SIG-M5 treated with dmso at 0.1 percent for 504 hours (cell line): ENCODE results near the gene GAREM2.

ENCODE experiments used
- DNase-seq: peaks from one replicate; lab custom pipeline; 2025; ENCODE audit not compliant: unreplicated experiment; lab: John Stamatoyannopoulos, UW

GAREM2 gene

DNA sequence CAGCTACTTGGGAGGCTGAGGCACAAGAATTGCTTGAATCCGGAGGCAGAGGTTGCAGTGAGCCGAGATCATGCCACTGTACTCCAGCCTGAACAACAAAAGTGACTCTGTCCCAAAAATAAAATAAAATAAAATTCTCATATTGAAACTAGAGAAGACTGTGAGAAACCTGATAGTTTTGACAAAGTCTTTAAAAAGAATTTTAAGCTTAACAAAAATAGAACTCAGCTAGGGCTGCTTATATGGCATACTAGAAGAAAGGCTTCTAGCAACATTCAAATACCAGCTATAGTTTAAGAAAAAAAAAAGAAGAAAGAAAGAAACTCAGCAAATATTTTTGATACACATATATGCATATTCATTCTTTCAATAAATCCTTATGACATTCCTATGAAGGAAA is 57.9 kb downstream of the GAREM2 start:
- no peak for DNase-seq

DNA sequence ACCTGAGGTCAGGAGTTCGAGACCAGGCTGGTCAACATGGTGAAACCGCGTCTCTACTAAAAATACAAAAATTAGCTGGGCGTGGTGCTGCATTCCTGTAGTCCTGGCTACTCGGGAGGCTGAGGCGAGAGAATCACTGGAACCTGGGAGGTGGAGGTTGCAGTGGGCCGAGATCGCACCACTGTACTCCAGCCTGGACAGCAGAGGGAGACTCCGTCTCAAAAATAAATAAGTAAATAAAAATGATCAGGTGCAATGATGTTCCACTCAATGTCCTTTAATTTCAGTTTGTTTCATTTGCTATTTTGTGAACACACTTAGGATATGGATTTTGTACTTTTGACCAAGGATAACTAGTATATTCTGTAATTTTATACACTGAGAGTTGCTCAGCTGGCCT is 62.2 kb downstream of the GAREM2 start:
- no peak for DNase-seq

GRCh38 chr2:26237868-26238267 is 65.0 kb downstream of the GAREM2 start:
- no peak for DNase-seq

GRCh38 chr2:26238311-26238958 is 65.5 kb downstream of the GAREM2 start:
- DNase-seq, result peak; percentile 13
